ENCODE results near the gene VWA3A.
"Not testable (repeated sequence)": the region's sequence is repeated elsewhere in the genome, so short reads cannot be mapped to it uniquely, and the experiment has no call there.

VWA3A gene

GRCh38 chr16:22141767-22142166 is 49.4 kb downstream of the VWA3A start:
- DNase-seq = peak; percentile 19

GRCh38 chr16:22144520-22144919 is 52.2 kb downstream of the VWA3A start:
- no peak for DNase-seq

GRCh38 chr16:22147853-22148252 is 55.5 kb downstream of the VWA3A start:
- no peak for DNase-seq

DNA sequence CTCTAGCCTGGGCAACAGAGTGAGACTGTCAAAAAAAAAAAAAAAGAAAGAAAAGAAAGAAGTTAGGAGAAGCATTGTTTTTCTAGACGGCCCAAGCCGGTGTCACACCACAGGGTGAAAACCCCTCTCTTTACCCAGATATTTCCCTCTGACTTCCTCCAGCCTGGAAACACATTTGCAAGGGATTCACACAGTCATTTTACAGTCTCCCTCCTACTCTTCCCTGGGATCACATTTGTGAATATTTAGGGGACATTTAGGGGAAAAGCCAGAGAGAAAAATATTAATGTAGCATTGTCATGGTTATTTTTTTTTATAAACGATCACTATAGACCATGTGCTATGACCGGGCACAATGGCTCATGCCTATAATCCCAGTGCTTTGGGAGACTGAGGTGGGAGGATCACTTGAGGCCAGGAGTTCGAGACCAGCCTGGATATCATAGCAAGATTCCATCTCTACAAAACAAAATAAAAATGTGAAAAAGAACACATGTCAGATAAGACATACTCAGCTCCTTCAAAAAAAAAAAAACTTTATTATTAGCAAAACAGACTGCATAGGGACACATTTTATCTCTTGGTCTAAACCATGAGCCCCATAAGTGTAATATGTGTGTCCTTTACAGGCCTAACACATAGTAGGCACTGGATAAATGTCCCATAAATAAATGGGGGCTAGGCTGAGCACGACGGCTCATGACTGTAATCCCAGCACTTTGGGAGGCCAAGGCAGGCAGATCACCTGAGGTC is 59.1 kb downstream of the VWA3A start:
- DNase-seq = no peak

GRCh38 chr16:22152316-22152715 is 60.0 kb downstream of the VWA3A start:
- DNase-seq = no peak

DNA sequence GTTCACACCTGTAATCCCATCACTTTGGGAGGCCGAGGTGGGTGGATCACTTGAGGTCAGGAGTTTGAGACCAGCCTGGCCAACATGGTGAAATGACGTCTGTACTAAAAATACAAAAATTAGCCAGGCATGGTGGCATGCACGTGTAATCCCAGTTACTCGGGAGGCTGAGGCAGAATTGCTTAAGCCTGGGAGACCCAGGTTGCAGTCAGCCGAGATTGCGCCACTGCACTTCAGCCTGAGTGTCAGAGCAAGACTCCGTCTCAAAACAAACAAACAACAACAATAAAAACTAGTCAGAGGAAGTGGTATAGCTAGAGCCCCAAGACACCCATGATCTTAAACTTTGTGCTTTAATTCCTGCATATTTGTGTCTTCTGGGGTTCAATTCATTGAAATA is 60.7 kb downstream of the VWA3A start:
- DNase-seq = not testable (repeated sequence)

GRCh38 chr16:22161401-22161800 is 69.1 kb downstream of the VWA3A start:
- DNase-seq = no peak

DNA sequence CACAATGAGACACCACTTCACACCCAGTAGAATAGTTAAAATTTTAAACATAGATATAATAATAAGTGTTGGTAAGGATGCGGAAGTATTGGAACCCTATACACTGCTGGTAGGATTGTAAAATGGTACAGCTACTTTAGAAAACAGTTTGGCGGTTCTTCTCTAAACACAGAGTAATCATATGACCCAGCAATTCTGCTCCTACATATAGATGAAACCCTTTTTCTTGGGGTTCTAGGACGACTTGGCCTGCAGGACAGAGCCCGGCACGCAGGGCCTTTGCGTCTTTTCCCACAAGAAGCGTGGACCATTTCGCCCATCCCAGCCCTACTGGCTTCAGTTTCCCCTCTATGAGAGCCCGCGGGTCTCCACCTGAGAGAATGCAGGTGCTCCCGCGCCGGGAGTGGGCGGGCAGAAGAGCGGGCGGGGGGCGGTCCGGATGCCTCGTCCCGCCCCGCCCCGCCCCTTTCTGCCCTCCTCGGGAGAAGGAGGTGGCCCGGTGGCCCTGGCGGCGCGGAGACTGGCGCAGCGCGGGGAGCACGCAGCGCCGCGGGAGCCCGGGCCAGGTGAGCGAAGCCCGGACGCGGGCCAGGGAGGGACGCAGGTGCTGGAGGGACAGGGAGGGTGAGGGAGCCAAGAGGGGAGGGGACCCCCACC is 69.8 kb downstream of the VWA3A start, which contains the start of gene SDR42E2:
TSS of gene SDR42E2 (plus strand) at position 508 of the 657 bp plus-strand sequence. CDS start 3,077 bp downstream, outside the sequence.
- DNase-seq = no peak

DNA sequence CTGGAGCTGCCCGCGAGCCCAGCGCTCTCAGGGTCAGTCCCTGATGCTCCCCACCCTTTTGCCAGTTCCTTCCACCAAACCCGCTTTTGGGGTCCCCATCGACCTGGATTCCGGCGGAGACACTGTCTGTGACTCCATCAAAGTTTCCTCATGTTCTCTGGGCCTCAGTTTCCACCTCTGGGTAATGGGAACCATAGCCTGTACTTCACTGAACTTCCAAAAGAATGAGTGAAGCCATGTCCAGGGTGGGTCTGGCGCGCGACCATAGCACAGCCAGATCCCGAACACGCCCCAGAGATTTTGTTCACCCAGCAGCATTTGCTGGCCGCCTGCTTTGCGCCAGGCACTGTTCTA is 70.3 kb downstream of the VWA3A start:
- DNase-seq = no peak

DNA sequence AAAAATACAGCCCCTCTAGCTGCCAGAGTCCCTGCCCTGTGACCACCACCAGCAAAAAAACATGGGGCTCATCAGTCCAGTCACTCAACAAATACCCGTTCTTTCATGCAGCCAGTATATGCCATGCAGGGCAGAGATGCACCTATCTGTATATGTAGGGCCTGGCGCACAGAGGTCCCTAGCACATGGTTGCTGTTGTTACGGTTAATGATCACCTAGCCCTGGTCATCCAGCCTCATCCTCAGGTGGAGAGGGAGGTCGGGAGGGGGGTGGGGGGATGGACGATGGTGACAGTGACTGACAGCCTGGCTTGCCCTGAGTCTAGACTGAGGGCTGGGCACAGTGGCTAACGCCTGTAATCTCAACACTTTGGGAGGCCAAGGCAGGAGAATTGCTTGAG is 71.5 kb downstream of the VWA3A start:
- DNase-seq = no peak

- no peak for DNase-seq
These were observed 72.1 kb downstream of the VWA3A start for GRCh38 chr16:22164482-22164881.

- no peak for DNase-seq
These were observed 73.4 kb downstream of the VWA3A start for GRCh38 chr16:22165508-22166285.

DNA sequence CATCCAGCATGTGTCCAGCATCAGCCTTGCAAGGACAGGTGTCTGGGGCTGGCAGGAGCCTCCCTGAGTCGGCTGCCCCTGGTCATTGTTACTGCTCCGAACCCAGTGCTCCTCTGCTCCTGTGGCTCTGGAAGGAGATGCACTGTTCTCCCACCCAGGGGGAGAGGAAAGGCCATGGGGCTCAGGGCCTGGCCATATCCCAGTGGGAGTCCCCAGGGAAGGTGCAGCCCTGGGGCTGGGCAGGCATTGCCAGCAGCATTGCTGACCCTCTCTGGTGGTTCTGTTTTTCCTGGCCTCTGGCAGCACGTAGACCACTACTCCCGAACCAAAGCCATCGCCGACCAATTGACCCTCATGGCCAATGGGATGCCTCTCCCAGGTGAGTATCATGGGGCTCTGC is 79.6 kb downstream of the VWA3A start:
- DNase-seq = no peak

DNA sequence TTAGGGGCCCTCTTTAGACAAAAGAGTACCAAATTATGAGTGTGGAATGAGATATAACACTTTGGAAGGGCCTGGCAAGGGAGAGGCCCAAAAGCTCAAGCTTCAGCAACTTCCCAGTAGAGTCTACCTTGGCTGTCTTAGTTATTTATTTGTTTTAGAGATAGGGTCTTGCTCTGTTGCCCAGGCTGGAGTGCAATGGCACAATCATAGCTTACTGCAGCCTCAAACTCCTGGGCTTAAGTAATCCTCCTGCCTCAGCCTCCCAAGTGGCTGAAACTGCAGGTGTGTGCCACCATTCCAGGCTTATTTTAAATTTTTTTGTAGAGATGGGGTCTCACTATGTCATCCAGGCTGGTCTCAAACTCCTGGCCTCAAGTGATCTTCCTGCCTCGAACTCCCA is 80.3 kb downstream of the VWA3A start:
- DNase-seq = not testable (repeated sequence)

DNA sequence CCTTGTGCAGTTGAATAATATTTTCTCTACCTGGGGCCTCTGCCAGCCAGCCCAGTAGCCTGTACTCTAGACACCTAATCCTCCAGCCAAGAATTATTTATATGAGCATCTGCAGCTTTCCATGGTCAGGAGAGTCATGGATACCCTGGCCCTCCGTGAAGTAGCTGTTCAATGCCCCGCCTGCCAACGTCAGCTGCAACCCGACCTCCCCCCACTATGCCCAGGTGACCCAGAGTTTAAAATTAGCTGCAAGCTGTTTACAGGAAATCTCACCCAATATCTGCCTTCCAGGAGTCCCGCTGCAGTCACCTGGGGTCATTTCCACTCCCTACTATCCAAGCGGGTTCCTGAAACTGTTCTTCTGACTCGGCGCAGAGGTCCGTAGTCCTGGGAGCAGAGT is 82.3 kb downstream of the VWA3A start:
- no peak for DNase-seq

GRCh38 chr16:22177968-22178930 is 85.9 kb downstream of the VWA3A start:
- DNase-seq = no peak

GRCh38 chr16:22181426-22181825 is 89.1 kb downstream of the VWA3A start:
- DNase-seq = no peak

DNA sequence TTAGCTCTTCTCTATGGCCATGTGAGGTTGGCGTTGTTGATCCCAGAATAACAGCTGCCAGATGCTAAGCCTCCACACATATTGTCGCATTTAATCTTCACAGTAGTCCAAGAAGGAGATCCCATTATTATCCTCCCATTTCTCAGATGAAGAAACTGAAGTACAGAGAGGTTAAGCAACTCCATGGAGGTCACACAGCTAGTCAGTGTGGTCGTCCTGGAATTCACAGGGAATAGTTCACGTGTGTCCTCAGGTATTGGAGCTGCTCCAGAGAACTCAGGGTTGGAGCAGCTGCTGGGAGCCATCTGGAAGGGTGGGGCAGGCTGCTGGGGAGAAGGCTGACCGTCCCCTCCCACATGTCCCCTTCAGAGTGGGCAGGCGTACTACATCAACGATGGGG is 89.5 kb downstream of the VWA3A start:
- DNase-seq = no peak

DNA sequence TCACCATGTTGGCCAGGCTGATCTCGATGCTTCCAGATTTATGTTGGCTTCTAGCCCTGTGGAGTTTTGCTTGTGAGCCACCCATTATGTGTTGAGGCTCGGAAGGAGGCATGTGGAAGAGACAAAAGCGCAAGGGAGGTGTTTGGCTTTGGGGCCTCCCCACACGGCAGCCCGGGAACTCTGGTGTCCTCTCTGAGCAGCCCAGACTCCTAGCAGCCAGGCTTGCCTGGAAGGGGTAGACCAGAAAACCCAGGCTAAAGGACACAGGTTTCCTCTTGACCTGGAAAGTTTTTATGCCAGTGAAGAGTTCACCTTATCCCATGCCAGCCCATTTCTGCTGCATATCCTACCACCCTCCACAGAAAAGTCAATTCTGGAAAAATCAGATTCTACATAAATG is 91.0 kb downstream of the VWA3A start:
- no peak for DNase-seq

DNA sequence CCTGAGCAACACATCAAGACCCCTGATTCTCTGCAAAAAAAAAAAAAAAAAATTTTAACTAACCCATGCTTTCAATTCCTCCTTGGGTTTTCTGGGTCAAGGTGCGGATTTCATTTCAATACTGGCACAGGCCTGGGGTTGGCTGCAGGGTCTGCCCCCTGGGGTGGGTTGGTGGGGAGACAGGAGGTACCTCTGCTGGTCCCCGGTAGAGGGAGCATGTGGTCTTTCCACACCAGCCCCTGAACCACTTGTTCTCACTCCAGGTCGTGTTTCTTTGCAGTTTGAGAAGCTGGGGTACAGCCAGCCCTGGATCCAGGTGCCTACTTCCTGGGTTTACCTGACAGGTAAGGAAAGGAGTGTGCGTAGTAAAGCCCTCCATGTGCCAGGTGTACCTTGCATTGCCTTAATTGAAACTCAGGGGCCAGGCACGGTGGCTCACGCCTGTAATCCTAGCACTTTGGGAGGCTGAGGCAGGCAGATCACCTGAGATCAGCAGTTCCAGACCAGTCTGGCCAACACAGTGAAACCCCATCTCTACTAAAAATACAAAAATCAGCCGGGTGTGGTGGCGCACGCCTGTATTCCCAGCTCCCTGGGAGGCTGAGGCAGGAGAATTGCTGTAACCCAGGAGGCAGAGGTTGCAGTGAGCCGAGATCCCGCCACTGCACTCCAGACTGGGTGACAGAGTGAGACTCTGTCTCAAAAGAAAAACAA is 91.7 kb downstream of the VWA3A start:
- no peak for DNase-seq

- no peak for DNase-seq
These were observed 92.3 kb downstream of the VWA3A start for GRCh38 chr16:22184615-22184968.

GRCh38 chr16:22186517-22186916 is 94.2 kb downstream of the VWA3A start:
- DNase-seq = no peak

Measured in hematopoietic multipotent progenitor cell treated with erythropoietin and hydrocortisone succinate and interleukin-3 and kit ligand, for 8 days (in vitro differentiated cells).